Natural killer cell (primary cell): ENCODE measurements around the gene NLRP7. TPM values are rescaled to one million over a fixed set of nuclear protein-coding genes. Genes with fewer than 3 reads are reported as not detected.
"Not testable (repeated sequence)": the region's sequence is repeated elsewhere in the genome, so short reads cannot be mapped to it uniquely, and the experiment has no call there.

Source experiments
- ATAC-seq, 3 donors: fragments of 150-1000 bp in 2 of 3; fragments of 200-7000 bp in 1 of 3; cut with Tn5 transposase; 1 replicate in 1 of 3; 2 replicates in 2 of 3; pipeline ENCODE4 v1.10.0; 2021; ENCODE audit warnings: mild to moderate bottlenecking in 2 of 3, moderate library complexity in 2 of 3
- DNase-seq, 2 donors: peaks; one replicate each; pipeline versions ENCODE4 v3.0.0 to v3.0.0-alpha.2; 2013 to 2021; ENCODE audit warnings: mixed read lengths in 1 of 2
- H3K27ac ChIP-seq: one replicate; pipeline ENCODE4 v1.5.1; 2013; ENCODE audit warnings: mild to moderate bottlenecking, low read length
- H3K27me3 ChIP-seq: one replicate; pipeline ENCODE4 v1.6.1; 2013; ENCODE audit warnings: low read length; ENCODE audit not compliant: control insufficient read depth, insufficient read depth
- H3K36me3 ChIP-seq: one replicate; pipeline ENCODE4 v1.6.1; 2013; ENCODE audit warnings: low read length; ENCODE audit not compliant: control insufficient read depth, insufficient read depth
- H3K4me1 ChIP-seq: one replicate; pipeline ENCODE4 v1.6.1; 2013; ENCODE audit warnings: low read length; ENCODE audit not compliant: control insufficient read depth, insufficient read depth
- H3K4me3 ChIP-seq: one replicate; pipeline ENCODE4 v1.5.1; 2013; ENCODE audit warnings: low read length
- H3K9me3 ChIP-seq: one replicate; pipeline ENCODE4 v1.6.1; 2013; ENCODE audit warnings: low read length; ENCODE audit not compliant: control insufficient read depth, insufficient read depth
- H3K27ac Mint-ChIP-seq, 2 donors: one replicate each; pipeline ENCODE4 v1.8.0; 2022; ENCODE audit warnings: mild to moderate bottlenecking in 2 of 2, mixed read lengths in 2 of 2, moderate library complexity in 1 of 2
- H3K27me3 Mint-ChIP-seq, 2 donors: one replicate each; pipeline ENCODE4 v1.8.0; 2022; ENCODE audit warnings: low read depth in 2 of 2, mixed read lengths in 2 of 2
- H3K36me3 Mint-ChIP-seq: one replicate; pipeline ENCODE4 v1.8.0; 2022; ENCODE audit warnings: mixed read lengths
- H3K4me1 Mint-ChIP-seq, 2 donors: one replicate each; pipeline ENCODE4 v1.8.0; 2022; ENCODE audit warnings: mixed read lengths in 2 of 2
- H3K4me3 Mint-ChIP-seq: one replicate; pipeline ENCODE4 v1.8.0; 2022; ENCODE audit warnings: mild to moderate bottlenecking, moderate library complexity, mixed read lengths
- H3K9me3 Mint-ChIP-seq, 2 donors: one replicate each; pipeline ENCODE4 v1.8.0; 2022; ENCODE audit warnings: mixed read lengths in 2 of 2
- CTCF ChIP-seq: fragments of 200-600 bp; IDR thresholded peaks from one replicate; pipeline ENCODE4 v1.8.0; 2022; ENCODE audit warnings: antibody characterized with exemption
- WGBS: methylation state at CpG from one replicate; pipeline ENCODE4 v1.1.7; 2013; ENCODE audit warnings: missing lambda C conversion rate; ENCODE audit not compliant: insufficient coverage; 5-methylcytosine and 5-hydroxymethylcytosine counted together
- intact Hi-C: fragments of 100-400 bp; cut with micrococcal nuclease; formaldehyde crosslinking; loops from one replicate; pipeline ENCODE4 v1.14.2; 2022
- total RNA-seq, 4 donors: library from RNA; stranded (reverse); fragments of 120-200 nt in 1 of 4; gene quantifications; one replicate each; pipeline versions ENCODE4 v1.2.3 to v1.2.4, GENCODE V29; 2013 to 2022

Gene NLRP7
- total RNA-seq, 3 donors from 2014 or later (not counting 1 experiment from before 2014, with no cell fraction given), result not detected

DNA sequence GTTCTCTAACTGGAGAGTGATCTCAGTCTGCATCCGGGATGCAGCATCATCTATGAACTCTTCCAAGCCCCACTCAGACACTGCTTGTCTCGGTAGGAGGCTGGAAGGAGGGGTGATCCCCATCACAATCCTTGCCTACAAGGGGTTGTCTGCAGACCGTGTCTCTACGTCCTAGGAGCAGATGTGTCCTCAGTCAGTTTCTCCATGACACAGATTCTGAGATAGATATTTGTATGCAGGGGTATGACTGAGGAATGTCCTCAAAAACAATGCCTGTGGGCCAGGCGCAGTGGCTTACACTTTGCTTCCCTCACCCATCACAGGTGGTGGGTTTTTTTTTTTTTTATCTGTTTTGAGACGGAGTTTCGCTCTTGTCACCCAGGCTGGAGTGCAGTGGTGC, 40.5 kb downstream of the NLRP7 start:
- peak overlapping the region; percentile 94 for H3K27ac ChIP-seq
- peaks cover 23% of the 10 kb centered on the region for H3K36me3 ChIP-seq
- no peaks in the 10 kb centered on the region for H3K9me3 ChIP-seq
- DNase-seq (no peak), ATAC-seq (peak in 2 of 3 donors; percentile 8 to 9)
- Mint-ChIP-seq H3K4me3 (peak overlapping the region; percentile 92), H3K36me3 (peaks cover 9% of the 10 kb centered on the region), H3K27ac (peak overlapping the region; percentile 94 to 98), H3K27me3 (no peaks in the 10 kb centered on the region), H3K4me1 (peaks cover 44 to 54% of the 10 kb centered on the region in 2 donors), H3K9me3 (no peaks in the 10 kb centered on the region)
- H3K4me3 ChIP-seq, result peak overlapping the region; percentile 80
- 32% methylated on average over 7 of the region's 7 CpGs for WGBS
- peaks cover 51% of the 10 kb centered on the region for H3K4me1 ChIP-seq
- no peaks in the 10 kb centered on the region for H3K27me3 ChIP-seq
- intact Hi-C loops, result loop anchor here (1.0 to 10.0 kb wide), 4 partner anchors 9 to 372 kb away; partner anchors contain the start of gene KIR2DL4
- no peak for TF ChIP-seq CTCF

- H3K4me1 Mint-ChIP-seq, result peaks cover 51 to 57% of the 10 kb centered on the region in 2 donors
- intact Hi-C loops, result loop anchor here (1.0 to 10.0 kb wide), 6 partner anchors 10 to 371 kb away; partner anchors contain the start of gene KIR2DL4
- H3K36me3 Mint-ChIP-seq, result peaks cover 8% of the 10 kb centered on the region
- H3K27ac ChIP-seq, result peak within 1 kb of the TSS; percentile 94
- H3K27me3 Mint-ChIP-seq, result no peaks in the 10 kb centered on the region
- DNase-seq, result peak; percentile 58 to 76
- H3K9me3 ChIP-seq, result no peaks in the 10 kb centered on the region
- peaks cover 59% of the 10 kb centered on the region for H3K4me1 ChIP-seq
- 34% methylated on average over 22 of the region's 22 CpGs for WGBS
- no peaks in the 10 kb centered on the region for H3K9me3 Mint-ChIP-seq
- peak within 1 kb of the TSS; percentile 80 for H3K4me3 ChIP-seq
- peak within 1 kb of the TSS; percentile 94 to 98 for H3K27ac Mint-ChIP-seq
- no peaks in the 10 kb centered on the region for H3K27me3 ChIP-seq
- ATAC-seq, result peak; percentile 81 to 92 (median 90)
- TF ChIP-seq CTCF, result no peak
- peaks cover 18% of the 10 kb centered on the region for H3K36me3 ChIP-seq
- peak within 1 kb of the TSS; percentile 92 for H3K4me3 Mint-ChIP-seq
Measured at GRCh38 chr19:54905803-54906511, 41.4 kb downstream of the NLRP7 start, which contains the start of gene NCR1. Gene NCR1, plus strand, starts transcription at chr19:54906148. Its CDS starts 40 bp downstream, at chr19:54906188.

- Histone ChIP-seq H3K27ac (peak overlapping the region; percentile 94), H3K4me3 (no peak overlapping the region), H3K4me1 (peaks cover 59% of the 10 kb centered on the region), H3K36me3 (peaks cover 13% of the 10 kb centered on the region), H3K9me3 (no peaks in the 10 kb centered on the region), H3K27me3 (no peaks in the 10 kb centered on the region)
- WGBS, result 10% methylated on average over 4 of the region's 5 CpGs
- Mint-ChIP-seq H3K9me3 (no peaks in the 10 kb centered on the region), H3K36me3 (peaks cover 3% of the 10 kb centered on the region), H3K27me3 (no peaks in the 10 kb centered on the region), H3K27ac (peak overlapping the region; percentile 94 to 98), H3K4me3 (peak overlapping the region; percentile 92), H3K4me1 (peaks cover 45 to 55% of the 10 kb centered on the region in 2 donors)
- no peak for TF ChIP-seq CTCF
- ATAC-seq (no peak), DNase-seq (no peak)
- intact Hi-C loops, result loop anchor here (1.0 to 10.0 kb wide), 5 partner anchors 15 to 371 kb away; partner anchors contain the start of gene KIR2DL4
Measured at GRCh38 chr19:54905421-54905802, 41.9 kb downstream of the NLRP7 start.

GRCh38 chr19:54904261-54904660, 43.1 kb downstream of the NLRP7 start:
- Mint-ChIP-seq H3K27ac (peak overlapping the region; percentile 94 to 98), H3K4me1 (peaks cover 52 to 65% of the 10 kb centered on the region in 2 donors)
- intact Hi-C loops, result loop anchor here (2.0 to 10.0 kb wide), 3 partner anchors 17 to 369 kb away; no protein-coding TSS in a partner anchor

More at GRCh38 chr19:54904261-54904660, 43.1 kb downstream of the NLRP7 start:
- H3K4me3 Mint-ChIP-seq, result peak overlapping the region; percentile 92
- ATAC-seq, result peak; percentile 30 to 51 (median 43)
- peak overlapping the region; percentile 73 for H3K27ac ChIP-seq
- not testable (repeated sequence) for H3K36me3 ChIP-seq, H3K4me3 ChIP-seq, H3K27me3 ChIP-seq, H3K36me3 Mint-ChIP-seq, H3K9me3 ChIP-seq, H3K27me3 Mint-ChIP-seq, H3K9me3 Mint-ChIP-seq
- peaks cover 56% of the 10 kb centered on the region for H3K4me1 ChIP-seq
- 52% methylated on average over 2 of the region's 4 CpGs for WGBS
- peak in 1 of 2 donors; percentile 34 for DNase-seq
